Measurements from ENCODE around the gene MYRIP. TPM values are rescaled to one million over a fixed set of nuclear protein-coding genes. Genes with fewer than 3 reads are reported as not detected.

Gene MYRIP
- total and polyA plus RNA-seq, 2 experiments from 2014 or later: 0.36 to 0.60 TPM

DNA sequence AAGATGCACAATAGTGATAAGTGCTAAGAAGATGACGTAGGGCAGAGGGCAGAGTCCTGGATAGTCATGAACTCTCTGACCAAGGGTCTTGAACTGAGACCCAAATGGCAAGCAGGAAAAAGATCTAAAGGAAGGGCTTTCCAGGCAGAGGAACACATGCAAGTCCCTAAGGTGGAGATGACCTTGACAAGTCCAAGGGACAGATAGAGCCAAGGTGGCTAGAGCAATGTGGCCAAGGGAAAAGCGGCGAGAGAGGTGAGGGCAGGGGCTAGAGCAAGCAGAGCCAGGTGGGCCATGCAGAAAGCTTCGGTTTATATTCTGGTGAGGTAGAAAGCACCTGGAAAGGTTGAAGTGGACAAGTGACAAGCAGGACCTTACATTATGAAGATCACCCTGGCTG, 414.4 kb downstream of the MYRIP start:
- TF ChIP-seq, protein P1, sequence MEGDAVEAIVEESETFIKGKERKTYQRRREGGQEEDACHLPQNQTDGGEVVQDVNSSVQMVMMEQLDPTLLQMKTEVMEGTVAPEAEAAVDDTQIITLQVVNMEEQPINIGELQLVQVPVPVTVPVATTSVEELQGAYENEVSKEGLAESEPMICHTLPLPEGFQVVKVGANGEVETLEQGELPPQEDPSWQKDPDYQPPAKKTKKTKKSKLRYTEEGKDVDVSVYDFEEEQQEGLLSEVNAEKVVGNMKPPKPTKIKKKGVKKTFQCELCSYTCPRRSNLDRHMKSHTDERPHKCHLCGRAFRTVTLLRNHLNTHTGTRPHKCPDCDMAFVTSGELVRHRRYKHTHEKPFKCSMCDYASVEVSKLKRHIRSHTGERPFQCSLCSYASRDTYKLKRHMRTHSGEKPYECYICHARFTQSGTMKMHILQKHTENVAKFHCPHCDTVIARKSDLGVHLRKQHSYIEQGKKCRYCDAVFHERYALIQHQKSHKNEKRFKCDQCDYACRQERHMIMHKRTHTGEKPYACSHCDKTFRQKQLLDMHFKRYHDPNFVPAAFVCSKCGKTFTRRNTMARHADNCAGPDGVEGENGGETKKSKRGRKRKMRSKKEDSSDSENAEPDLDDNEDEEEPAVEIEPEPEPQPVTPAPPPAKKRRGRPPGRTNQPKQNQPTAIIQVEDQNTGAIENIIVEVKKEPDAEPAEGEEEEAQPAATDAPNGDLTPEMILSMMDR (IDR thresholded peaks at IDR 0.05; ENCODE audit: low read depth, low read length): no peak
- Histone ChIP-seq H3K4me3 (no peak overlapping the region), H3K4me1 (ENCODE audit: low read depth) (no peaks in the 10 kb centered on the region), H3K9me3 (ENCODE audit: low read depth) (no peaks in the 10 kb centered on the region), H3K27me3 (no peaks in the 10 kb centered on the region), H3K36me3 (no peaks in the 10 kb centered on the region), H3K27ac (no peak overlapping the region)
- DNase-seq (ENCODE audit: low read depth in 1 of 2, low spot score in 1 of 2): no peak

DNA sequence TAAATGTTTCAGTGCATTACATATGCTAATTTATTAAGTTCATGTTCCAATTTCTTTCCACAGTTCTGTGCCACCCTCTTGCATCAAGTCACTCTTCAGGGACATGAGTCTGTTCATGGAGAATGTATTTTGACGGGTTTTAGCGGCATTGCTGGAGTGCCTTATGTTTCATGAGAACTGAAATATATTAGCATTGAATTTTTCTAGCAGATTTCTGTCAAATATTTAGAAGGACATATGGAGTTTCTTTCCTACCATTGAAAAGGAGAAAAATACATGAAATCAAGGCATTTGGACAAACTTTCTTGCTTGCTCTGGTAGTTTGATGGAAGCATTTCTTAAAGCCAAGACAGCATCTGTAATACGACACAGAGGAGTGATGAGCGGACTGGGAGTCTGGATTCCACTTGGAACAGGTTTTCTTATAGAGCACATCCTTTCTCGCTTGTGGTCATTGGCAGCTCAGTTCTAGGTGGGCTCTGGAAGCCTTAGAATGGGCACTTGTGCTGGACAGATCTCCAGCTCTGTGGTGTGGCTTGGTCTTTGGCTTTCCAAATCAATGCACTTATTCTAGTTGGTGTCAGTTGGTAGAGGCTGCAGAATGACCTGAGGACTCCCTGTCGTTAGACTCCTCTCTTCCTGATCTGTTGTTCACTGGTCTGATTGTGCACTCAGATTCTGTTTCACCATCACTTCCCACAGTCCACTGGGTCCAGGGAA, 415.5 kb downstream of the MYRIP start:
- Histone ChIP-seq H3K36me3 (no peaks in the 10 kb centered on the region), H3K27ac (no peak overlapping the region), H3K4me1 (ENCODE audit: low read depth) (no peaks in the 10 kb centered on the region), H3K27me3 (no peaks in the 10 kb centered on the region), H3K9me3 (ENCODE audit: low read depth) (no peaks in the 10 kb centered on the region), H3K4me3 (no peak overlapping the region)
- DNase-seq (ENCODE audit: low read depth in 1 of 2, low spot score in 1 of 2): no peak
- TF ChIP-seq, protein P1 (IDR thresholded peaks at IDR 0.05; ENCODE audit: low read depth, low read length): no peak

DNA sequence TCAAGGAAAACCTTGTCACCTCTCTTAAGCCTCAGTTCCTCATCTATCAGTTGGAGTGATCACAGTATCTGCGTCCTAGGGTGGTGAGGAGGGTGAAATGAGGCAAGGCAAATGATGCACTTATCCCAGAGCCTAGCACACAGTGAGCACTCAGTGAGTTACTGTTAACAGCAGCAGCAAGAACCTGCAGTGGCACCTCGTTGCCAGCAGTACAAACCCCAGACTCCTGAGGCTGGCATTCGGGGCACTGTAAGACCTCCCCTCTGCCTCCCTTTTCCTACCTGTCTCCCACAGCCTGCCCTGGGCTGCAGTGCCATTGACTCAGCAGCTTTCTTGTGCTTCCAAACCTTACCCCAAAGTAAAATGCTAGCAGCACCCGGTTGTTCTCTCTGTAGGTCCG, 417.2 kb downstream of the MYRIP start:
- Histone ChIP-seq H3K9me3 (ENCODE audit: low read depth) (no peaks in the 10 kb centered on the region), H3K27me3 (no peaks in the 10 kb centered on the region), H3K36me3 (no peaks in the 10 kb centered on the region), H3K27ac (no peak overlapping the region), H3K4me1 (ENCODE audit: low read depth) (no peaks in the 10 kb centered on the region), H3K4me3 (no peak overlapping the region)
- no peak for DNase-seq (ENCODE audit: low read depth in 1 of 2, low spot score in 1 of 2)
- TF ChIP-seq, protein P1 (IDR thresholded peaks at IDR 0.05; ENCODE audit: low read depth, low read length): no peak

DNA sequence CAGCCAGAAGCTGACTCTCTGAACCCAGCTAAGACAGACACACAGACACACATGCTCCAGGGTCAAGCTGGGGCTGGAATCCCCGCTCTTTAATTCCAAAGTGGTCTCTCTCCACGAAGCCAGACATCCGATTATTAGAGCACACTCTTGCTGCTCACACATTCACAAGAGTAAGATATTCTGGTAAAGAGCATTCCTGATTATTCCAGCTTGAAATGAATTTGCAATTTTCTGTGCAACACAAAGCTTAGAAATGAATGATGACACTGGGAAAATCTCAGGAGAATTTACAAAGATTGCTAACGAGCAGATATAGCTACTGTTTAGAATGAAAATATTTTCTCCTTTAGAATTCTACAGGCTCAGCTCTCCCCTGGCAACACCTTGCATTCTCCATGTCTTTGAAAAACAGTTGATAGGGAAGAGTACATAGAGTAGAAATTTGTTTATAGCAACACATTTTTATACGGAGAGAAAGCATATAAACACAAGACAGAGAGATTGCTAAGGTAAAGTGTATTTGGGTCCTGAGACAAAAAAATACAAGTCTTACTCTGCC, 419.5 kb downstream of the MYRIP start:
- Histone ChIP-seq H3K9me3 (ENCODE audit: low read depth) (no peaks in the 10 kb centered on the region), H3K27me3 (no peaks in the 10 kb centered on the region)

DNA sequence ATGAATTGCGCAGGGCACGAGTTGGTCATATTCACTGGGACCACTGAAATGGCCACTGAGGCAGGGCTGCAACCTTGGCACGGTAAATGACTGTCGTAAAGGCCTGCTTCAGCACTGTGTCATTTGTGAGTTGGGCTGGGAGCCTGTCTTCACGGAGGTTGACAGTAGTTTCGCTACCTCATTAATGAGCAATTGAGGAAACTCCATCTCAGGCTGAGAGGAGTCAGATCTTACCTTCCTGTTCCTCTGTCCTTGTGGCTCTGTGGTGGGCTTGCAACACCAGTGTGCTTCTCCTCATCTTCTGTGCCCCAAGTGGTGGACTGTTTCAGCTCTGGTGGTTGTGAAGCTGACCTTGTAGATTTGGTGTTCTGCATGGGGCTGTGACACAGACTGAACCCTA, 420.0 kb downstream of the MYRIP start:
- no peaks in the 10 kb centered on the region for H3K36me3 ChIP-seq
- H3K27me3 ChIP-seq: no peaks in the 10 kb centered on the region
- no peak for DNase-seq (ENCODE audit: low read depth in 1 of 2, low spot score in 1 of 2)
- TF ChIP-seq, protein P1 (IDR thresholded peaks at IDR 0.05; ENCODE audit: low read depth, low read length): no peak
- no peak overlapping the region for H3K27ac ChIP-seq
- no peak overlapping the region for H3K4me3 ChIP-seq
- no peaks in the 10 kb centered on the region for H3K4me1 ChIP-seq (ENCODE audit: low read depth)
- no peaks in the 10 kb centered on the region for H3K9me3 ChIP-seq (ENCODE audit: low read depth)

More for the DNA sequence above, 419.5 kb downstream of the MYRIP start:
- H3K4me1 ChIP-seq (ENCODE audit: low read depth): no peaks in the 10 kb centered on the region
- no peak overlapping the region for H3K4me3 ChIP-seq
- TF ChIP-seq, protein P1 (IDR thresholded peaks at IDR 0.05; ENCODE audit: low read depth, low read length): no peak
- H3K36me3 ChIP-seq: no peaks in the 10 kb centered on the region
- no peak overlapping the region for H3K27ac ChIP-seq
- no peak for DNase-seq (ENCODE audit: low read depth in 1 of 2, low spot score in 1 of 2)
